KMS-11 (cell line): ENCODE measurements around the gene USP10.

Experiments used
- H2AFZ ChIP-seq: fragments of 200-600 bp; sonication (generic); 2 replicates; pipeline ENCODE4 v1.6.1; 2016; ENCODE audit warnings: antibody characterized with exemption, mixed run types, low read depth
- H3K27ac ChIP-seq: fragments of 200-600 bp; sonication (generic); 2 replicates; pipeline ENCODE4 v1.6.1; 2016; ENCODE audit warnings: mild to moderate bottlenecking, mixed run types
- H3K27me3 ChIP-seq: fragments of 200-600 bp; sonication (generic); 2 replicates; pipeline ENCODE4 v1.6.1; 2017; ENCODE audit warnings: mild to moderate bottlenecking, low read depth, mixed run types, moderate library complexity; ENCODE audit not compliant: insufficient read depth
- H3K36me3 ChIP-seq: fragments of 200-600 bp; sonication (generic); 2 replicates; pipeline ENCODE4 v1.6.1; 2017; ENCODE audit warnings: mild to moderate bottlenecking, mixed run types; ENCODE audit not compliant: insufficient read depth
- H3K4me1 ChIP-seq: fragments of 200-600 bp; sonication (generic); 2 replicates; pipeline ENCODE4 v1.6.1; 2016; ENCODE audit warnings: mild to moderate bottlenecking, low read depth, mixed run types; ENCODE audit not compliant: poor library complexity, severe bottlenecking
- H3K4me2 ChIP-seq: fragments of 200-600 bp; sonication (generic); 2 replicates; pipeline ENCODE4 v1.7.0; 2016; ENCODE audit warnings: mild to moderate bottlenecking, mixed run types
- H3K4me3 ChIP-seq: fragments of 200-600 bp; sonication (generic); IDR thresholded peaks from 2 replicates; pipeline ENCODE4 v1.6.1; 2017; ENCODE audit warnings: low read depth, low read length, mixed read lengths; ENCODE audit not compliant: insufficient read depth
- H3K79me2 ChIP-seq: fragments of 200-600 bp; sonication (generic); 2 replicates; pipeline ENCODE4 v1.6.1; 2016; ENCODE audit warnings: low read depth, mixed run types; ENCODE audit not compliant: insufficient read depth
- H3K9ac ChIP-seq: fragments of 200-600 bp; sonication (generic); 2 replicates; pipeline ENCODE4 v1.6.1; 2016; ENCODE audit warnings: mild to moderate bottlenecking, mixed run types
- H4K20me1 ChIP-seq: fragments of 200-600 bp; sonication (generic); 2 replicates; pipeline ENCODE4 v1.6.1; 2016; ENCODE audit warnings: mild to moderate bottlenecking, mixed run types; ENCODE audit not compliant: insufficient read depth
- TF ChIP-seq, protein P1 (sequence below): fragments of 200-600 bp; sonication (generic); conservative IDR thresholded peaks from 2 replicates; pipeline ENCODE4 v1.6.1; 2017; ENCODE audit warnings: low read depth, mild to moderate bottlenecking, antibody characterized with exemption, low read length, moderate library complexity, mixed read lengths

The USP10 gene

DNA sequence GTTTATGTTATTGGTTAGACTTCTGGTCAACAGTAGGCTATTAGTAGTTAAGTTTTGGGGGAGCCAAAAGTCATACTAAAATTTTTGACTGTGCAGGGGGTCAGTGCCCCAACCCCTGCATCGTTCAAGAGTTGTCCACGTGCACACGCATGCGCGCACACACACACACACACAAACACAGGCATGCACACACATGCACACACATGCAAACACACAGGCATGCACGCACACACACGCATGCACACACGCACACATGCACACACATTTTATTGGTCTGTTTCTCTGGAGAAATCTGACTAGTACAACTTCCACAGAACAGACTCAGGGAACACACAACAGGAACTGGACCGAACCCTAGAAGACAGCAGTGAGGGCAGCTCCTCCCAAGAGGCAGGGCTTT is 24.4 kb upstream of the USP10 start:
- H3K27me3 ChIP-seq, result no peaks in the 10 kb centered on the region
- no peaks in the 10 kb centered on the region for H3K79me2 ChIP-seq
- no peak overlapping the region for H3K4me3 ChIP-seq
- H3K27ac ChIP-seq, result no peak overlapping the region
- no peak overlapping the region for H3K4me2 ChIP-seq
- no peaks in the 10 kb centered on the region for H4K20me1 ChIP-seq
- H3K36me3 ChIP-seq, result no peaks in the 10 kb centered on the region
- H3K9ac ChIP-seq, result no peak overlapping the region
- TF ChIP-seq, protein P1, sequence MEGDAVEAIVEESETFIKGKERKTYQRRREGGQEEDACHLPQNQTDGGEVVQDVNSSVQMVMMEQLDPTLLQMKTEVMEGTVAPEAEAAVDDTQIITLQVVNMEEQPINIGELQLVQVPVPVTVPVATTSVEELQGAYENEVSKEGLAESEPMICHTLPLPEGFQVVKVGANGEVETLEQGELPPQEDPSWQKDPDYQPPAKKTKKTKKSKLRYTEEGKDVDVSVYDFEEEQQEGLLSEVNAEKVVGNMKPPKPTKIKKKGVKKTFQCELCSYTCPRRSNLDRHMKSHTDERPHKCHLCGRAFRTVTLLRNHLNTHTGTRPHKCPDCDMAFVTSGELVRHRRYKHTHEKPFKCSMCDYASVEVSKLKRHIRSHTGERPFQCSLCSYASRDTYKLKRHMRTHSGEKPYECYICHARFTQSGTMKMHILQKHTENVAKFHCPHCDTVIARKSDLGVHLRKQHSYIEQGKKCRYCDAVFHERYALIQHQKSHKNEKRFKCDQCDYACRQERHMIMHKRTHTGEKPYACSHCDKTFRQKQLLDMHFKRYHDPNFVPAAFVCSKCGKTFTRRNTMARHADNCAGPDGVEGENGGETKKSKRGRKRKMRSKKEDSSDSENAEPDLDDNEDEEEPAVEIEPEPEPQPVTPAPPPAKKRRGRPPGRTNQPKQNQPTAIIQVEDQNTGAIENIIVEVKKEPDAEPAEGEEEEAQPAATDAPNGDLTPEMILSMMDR, result no peak
- H2AFZ ChIP-seq, result no peak overlapping the region
- no peaks in the 10 kb centered on the region for H3K4me1 ChIP-seq

DNA sequence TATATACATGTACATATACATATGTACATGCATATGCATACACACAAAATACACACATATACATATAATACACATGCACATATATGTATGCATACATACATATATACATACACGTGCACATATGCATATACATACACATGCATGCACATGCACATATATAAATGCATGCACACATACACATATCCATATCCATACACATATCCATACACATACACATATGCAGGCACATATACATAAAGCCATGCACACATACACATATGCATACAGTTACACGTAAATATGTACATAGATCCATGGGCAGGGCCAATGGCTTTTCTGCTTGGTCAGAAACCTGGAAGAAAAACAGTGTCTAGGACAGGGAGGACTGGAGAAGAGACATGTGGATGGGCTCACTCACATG is 23.9 kb upstream of the USP10 start:
- H3K27ac ChIP-seq, result no peak overlapping the region
- H4K20me1 ChIP-seq, result no peaks in the 10 kb centered on the region
- H3K4me2 ChIP-seq, result no peak overlapping the region
- TF ChIP-seq, protein P1, result no peak
- no peaks in the 10 kb centered on the region for H3K79me2 ChIP-seq
- H2AFZ ChIP-seq, result no peak overlapping the region
- no peak overlapping the region for H3K9ac ChIP-seq
- H3K4me3 ChIP-seq, result no peak overlapping the region
- H3K27me3 ChIP-seq, result no peaks in the 10 kb centered on the region
- H3K36me3 ChIP-seq, result no peaks in the 10 kb centered on the region
- no peaks in the 10 kb centered on the region for H3K4me1 ChIP-seq

DNA sequence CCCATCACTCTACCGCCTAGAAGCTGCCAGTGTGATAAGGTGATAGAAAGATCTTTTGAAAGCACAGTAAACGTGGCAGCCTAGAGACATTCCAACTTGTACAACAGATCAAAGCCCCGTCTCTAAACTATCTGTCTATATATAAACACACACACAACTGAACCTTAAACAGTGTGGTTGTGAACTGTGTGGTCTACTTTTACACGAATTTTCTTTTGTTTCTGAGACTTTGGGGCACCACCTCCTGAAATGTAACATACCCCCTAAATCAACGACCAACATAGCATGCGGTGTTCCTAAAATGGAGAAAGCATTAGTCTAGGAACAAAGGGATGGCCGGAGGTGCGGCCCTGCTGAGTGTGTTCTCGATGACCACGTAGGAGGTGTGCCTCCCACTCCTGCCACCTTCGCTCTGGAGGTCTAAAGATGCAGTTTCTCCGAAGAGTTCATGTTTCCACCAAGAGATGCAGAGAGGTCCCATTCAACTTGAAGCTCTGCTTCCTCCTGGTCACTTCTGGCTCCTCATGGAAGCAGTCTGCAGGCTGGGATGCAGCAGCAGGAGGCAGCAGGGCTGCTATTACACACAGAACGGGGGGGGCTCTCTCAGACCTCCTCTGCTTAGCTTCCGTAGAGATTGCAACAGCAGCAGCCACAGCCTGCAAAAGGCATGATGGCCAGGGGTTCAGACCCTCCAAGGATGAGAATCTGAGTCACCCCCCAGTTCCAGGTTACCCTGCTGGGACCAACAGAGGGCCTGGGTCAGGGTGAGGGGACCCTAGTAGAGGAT is 22.6 kb upstream of the USP10 start:
- H3K4me2 ChIP-seq, result no peak overlapping the region
- H2AFZ ChIP-seq, result no peak overlapping the region
- no peaks in the 10 kb centered on the region for H3K4me1 ChIP-seq
- H3K27ac ChIP-seq, result no peak overlapping the region
- TF ChIP-seq, protein P1, result no peak
- H3K79me2 ChIP-seq, result no peaks in the 10 kb centered on the region
- H3K4me3 ChIP-seq, result no peak overlapping the region
- no peaks in the 10 kb centered on the region for H4K20me1 ChIP-seq
- H3K9ac ChIP-seq, result no peak overlapping the region
- no peaks in the 10 kb centered on the region for H3K27me3 ChIP-seq
- no peaks in the 10 kb centered on the region for H3K36me3 ChIP-seq

DNA sequence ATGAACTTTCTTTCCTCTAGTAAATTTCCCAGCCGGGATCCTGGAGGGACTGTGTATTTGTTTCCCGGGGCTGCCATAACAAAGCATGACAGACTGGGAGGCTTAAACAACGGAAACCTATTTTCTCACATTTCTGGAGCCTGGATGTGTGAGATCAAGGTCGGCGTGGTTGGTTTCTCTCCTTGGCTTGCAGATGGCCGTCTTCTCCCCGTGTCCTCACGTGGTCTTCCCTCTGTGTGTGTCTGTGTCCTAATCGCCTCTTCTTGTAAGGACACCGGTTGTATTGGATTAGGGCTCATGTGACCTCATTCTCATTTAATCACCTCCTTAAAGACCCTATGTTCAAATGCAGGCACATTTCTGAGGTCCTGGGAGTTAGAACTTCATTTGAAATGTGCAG is 22.0 kb upstream of the USP10 start:
- Histone ChIP-seq H3K4me2 (no peak overlapping the region), H3K4me1 (no peaks in the 10 kb centered on the region), H4K20me1 (no peaks in the 10 kb centered on the region), H3K9ac (no peak overlapping the region), H3K79me2 (no peaks in the 10 kb centered on the region), H3K36me3 (no peaks in the 10 kb centered on the region), H3K27ac (no peak overlapping the region), H3K27me3 (no peaks in the 10 kb centered on the region), H2AFZ (no peak overlapping the region), H3K4me3 (no peak overlapping the region)
- TF ChIP-seq, protein P1, result no peak
